HG03060 (cell line): ENCODE measurements around the gene ARHGAP45.

Experiments used
- ATAC-seq: cut with Tn5 transposase; IDR thresholded peaks from one replicate; pipeline ENCODE4 v1.9.1; 2021; ENCODE audit warnings: low read depth, moderate number of reproducible peaks; ENCODE audit not compliant: unreplicated experiment

Gene ARHGAP45

DNA sequence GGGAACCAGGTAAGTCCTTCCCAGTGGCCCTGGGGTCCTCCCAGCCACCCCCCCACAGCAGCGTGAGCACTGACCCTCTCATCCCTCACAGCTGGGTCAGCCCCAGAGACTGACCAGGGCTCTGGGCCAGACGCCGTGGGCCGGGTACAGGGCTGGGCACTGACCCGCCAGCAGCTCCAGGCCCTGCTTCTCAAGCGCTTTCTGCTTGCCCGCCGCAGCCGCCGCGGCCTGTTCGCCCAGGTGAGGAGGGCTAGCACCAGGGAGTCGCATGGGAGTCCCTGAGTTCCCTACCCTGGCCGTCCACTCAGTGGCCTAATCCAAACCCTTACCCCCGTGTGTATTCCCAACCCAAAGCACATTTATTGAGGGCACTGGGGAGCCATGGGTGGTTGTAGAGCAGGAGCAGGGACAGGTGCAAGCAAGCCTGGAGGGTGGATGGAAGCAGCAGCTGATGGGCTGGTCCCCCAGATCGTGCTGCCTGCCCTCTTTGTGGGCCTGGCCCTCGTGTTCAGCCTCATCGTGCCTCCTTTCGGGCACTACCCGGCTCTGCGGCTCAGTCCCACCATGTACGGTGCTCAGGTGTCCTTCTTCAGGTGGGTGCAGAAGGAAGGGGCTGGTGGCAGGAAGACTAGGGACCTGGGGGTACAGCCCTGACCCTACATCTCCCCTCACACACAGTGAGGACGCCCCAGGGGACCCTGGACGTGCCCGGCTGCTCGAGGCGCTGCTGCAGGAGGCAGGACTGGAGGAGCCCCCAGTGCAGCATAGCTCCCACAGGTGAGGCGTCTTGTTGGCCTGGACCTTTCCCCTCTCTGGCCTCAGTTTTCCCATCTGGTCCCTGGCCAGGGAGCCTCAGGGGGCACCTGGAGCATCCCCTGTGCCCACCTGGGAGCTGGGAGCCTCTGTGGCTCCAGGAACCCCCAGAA is 12.6 kb upstream of the ARHGAP45 start:
- no peak for ATAC-seq

GRCh38 chr19:1055028-1055425 is 11.9 kb upstream of the ARHGAP45 start:
- ATAC-seq, result no peak

DNA sequence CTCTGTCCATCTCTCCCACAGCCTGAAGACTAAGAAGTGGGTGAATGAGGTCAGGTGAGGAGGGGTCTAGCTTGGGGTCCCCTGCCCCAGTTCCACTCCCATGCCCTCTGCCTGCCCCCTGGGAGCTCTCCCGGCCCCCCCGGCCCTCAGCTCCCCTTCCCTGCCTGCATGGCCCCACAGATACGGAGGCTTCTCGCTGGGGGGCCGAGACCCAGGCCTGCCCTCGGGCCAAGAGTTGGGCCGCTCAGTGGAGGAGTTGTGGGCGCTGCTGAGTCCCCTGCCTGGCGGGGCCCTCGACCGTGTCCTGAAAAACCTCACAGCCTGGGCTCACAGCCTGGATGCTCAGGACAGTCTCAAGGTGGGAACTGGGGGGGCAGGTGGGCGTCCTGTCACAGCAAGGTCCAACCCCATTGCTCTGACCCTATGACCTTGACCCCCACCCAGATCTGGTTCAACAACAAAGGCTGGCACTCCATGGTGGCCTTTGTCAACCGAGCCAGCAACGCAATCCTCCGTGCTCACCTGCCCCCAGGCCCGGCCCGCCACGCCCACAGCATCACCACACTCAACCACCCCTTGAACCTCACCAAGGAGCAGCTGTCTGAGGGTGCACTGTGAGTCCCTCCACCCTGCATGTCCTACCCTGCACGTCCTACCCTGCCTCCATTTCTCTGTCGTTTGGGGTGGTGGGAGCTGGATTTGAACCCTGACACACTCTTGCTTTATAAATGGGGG is 10.9 kb upstream of the ARHGAP45 start:
- ATAC-seq, result no peak

GRCh38 chr19:1057176-1057855 is 9.7 kb upstream of the ARHGAP45 start:
- ATAC-seq, result no peak

GRCh38 chr19:1058112-1058511 is 8.9 kb upstream of the ARHGAP45 start:
- no peak for ATAC-seq

- ATAC-seq, result no peak
These were observed 6.3 kb upstream of the ARHGAP45 start for GRCh38 chr19:1060689-1061088.

GRCh38 chr19:1061987-1062386 is 5.0 kb upstream of the ARHGAP45 start:
- ATAC-seq, result no peak

DNA sequence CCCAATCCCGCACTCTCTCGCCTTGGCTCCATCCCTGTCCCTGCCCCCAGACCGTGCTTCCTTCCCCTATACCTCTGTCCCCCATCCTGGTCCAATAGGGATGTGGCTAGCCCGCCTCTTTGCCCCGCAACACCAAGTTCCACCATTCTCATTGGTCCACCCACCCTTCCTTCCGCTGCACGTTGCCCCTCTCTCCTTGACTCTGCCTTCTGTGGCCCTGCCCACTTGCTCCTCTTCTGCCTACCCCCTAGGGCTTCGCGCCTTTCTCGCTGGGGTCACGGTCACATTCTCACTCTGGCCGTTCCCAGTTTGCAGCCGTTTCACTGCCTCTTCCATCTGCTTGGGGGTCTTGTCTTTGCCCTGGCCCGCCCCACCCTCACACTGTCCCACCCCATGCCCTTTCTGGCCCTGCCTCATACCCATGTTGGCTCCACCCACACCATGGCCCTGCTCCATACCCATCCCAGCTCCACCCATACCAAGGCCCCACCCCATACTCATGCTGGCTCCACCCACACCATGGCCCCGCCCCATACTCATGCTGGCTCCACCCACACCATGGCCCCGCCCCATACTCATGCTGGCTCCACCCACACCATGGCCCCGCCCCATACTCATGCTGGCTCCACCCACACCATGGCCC is 4.5 kb upstream of the ARHGAP45 start:
- ATAC-seq, result no peak

DNA sequence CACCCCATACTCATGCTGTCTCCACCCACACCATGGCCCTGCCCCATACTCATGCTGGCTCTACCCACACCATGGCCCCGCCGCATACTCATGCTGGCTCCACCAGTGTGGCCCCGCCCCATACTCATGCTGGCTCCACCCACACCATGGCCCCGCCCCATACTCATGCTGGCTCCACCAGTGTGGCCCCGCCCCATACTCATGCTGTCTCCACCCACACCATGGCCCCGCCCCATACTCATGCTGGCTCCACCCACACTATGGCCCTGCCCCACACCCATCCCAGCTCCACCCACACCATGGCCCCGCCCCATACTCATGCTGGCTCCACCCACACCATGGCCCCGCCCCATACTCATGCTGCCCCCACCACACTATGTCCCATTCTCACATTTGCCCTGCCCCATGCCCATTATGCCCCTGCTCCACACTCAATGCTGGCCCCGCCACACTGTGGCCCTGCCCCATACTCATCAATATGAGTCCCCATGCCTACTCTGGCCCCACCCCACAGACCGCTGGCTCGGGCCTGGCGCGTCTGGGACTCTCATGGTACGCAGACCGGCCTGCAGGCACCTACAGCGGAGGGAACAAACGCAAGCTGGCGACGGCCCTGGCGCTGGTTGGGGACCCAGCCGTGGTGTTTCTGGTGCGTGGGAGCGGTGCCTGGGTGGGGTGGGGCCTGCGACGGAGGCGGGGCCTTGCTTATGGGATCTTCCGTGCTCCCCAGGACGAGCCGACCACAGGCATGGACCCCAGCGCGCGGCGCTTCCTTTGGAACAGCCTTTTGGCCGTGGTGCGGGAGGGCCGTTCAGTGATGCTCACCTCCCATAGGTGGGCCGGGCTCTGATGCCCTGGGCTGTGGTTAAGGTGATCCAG is 3.7 kb upstream of the ARHGAP45 start:
- ATAC-seq, result no peak

- no peak for ATAC-seq
These were observed 2.9 kb upstream of the ARHGAP45 start for GRCh38 chr19:1063909-1064660.

DNA sequence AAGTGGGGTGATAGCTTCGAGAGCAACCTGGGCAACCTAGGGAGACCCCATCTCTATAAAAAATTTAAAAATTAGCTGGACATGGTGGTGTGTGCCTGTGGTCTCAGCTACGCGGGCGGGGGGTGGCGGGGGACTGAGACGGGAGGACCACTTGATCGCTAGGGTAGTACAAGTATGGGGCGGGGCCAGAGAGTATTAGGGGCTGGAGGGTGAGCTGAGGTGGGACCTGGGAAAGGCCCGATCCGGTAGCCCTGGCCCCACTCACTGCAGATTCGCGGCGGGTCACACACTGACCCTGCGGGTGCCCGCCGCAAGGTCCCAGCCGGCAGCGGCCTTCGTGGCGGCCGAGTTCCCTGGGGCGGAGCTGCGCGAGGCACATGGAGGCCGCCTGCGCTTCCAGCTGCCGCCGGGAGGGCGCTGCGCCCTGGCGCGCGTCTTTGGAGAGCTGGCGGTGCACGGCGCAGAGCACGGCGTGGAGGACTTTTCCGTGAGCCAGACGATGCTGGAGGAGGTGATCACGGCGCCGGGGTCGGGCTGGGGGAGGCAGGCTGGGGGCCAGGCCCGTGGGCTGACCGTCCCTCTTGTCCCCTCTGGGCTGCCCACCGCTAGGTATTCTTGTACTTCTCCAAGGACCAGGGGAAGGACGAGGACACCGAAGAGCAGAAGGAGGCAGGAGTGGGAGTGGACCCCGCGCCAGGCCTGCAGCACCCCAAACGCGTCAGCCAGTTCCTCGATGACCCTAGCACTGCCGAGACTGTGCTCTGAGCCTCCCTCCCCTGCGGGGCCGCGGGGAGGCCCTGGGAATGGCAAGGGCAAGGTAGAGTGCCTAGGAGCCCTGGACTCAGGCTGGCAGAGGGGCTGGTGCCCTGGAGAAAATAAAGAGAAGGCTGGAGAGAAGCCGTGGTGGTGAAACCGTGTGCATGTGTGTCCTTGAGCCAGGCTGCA is 2.0 kb upstream of the ARHGAP45 start:
- ATAC-seq, result no peak

- no peak for ATAC-seq
These were observed 1.3 kb upstream of the ARHGAP45 start for GRCh38 chr19:1065606-1066109.

- ATAC-seq, result no peak
These were observed 668 bp upstream of the ARHGAP45 start for GRCh38 chr19:1066251-1066747.

DNA sequence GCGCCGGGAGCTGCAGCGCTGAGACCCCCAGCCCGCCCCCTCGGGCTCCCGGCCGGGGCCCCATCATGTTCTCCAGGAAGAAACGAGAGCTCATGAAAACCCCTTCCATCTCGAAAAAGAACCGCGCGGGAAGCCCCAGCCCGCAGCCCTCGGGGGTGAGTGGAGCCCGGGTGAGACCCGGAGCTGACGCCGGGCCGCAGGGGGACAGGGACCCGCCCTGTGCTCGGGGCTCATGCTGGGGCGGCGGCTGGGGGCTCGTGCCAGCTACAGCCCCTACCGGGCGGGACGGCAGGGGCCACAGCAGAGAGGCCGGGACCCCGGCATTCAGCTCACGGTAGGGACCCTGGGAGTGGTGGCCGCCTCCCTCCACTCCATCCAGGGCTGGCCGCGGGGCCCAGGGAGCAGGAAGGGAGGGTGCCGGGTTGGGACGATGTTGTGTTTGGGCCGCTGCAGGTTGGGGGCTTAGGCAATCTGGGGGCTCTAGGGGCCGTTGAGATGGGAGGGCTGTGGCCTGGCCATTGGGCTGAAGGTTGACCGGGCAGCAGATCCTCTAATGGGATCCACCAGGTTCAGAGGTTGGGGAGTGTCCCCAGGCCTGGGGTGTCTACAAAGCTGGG is 482 bp downstream of the ARHGAP45 start:
- ATAC-seq, result no peak

- ATAC-seq, result no peak
These were observed 1.3 kb downstream of the ARHGAP45 start for GRCh38 chr19:1068009-1069001.
